ENCODE data around the gene NLRP9. TPM values are rescaled to one million over a fixed set of nuclear protein-coding genes. Genes with fewer than 3 reads are reported as not detected.

The NLRP9 gene
- total RNA-seq, 1 donor from 2014 or later: not detected

- Histone ChIP-seq H3K4me3 (no peak overlapping the region), H3K9me3 (no peaks in the 10 kb centered on the region), H3K36me3 (no peaks in the 10 kb centered on the region), H3K27me3 (no peaks in the 10 kb centered on the region), H3K27ac (no peak overlapping the region), H3K4me1 (no peaks in the 10 kb centered on the region)
- no peak for DNase-seq (ENCODE audit: extremely low spot score in 2 of 2)
- intact Hi-C loops (cut with DNase I): no loop called here
- no peak for TF ChIP-seq CTCF (IDR thresholded peaks at IDR 0.05)
- no peak for TF ChIP-seq POLR2AphosphoS5 (IDR thresholded peaks at IDR 0.05; ENCODE audit: insufficient read depth in 1 of 2, low read depth in 1 of 2)
- no peak for TF ChIP-seq POLR2A (IDR thresholded peaks at IDR 0.05)
Measured at GRCh38 chr19:55712804-55713631, 25.2 kb downstream of the NLRP9 start.

DNA sequence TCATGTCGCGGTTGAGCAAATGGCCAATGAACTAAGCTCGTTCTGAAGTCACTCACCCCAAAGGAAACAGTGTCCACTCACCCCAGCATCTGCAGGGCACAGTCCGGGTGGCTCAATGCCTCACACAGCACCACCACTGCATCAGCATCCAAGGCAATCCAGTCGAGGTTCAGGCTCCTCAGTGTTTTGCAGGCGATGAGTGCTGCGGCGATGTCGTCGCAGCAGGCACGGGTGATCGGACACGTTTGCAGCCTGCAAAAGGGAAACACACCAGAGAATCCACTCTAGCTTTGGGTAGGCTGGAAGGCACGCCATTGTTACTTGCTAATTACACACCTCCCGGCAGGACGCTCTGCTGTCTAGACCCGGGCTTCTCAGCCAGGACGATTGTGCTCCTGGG, 26.5 kb downstream of the NLRP9 start:
- Histone ChIP-seq H3K27me3 (no peaks in the 10 kb centered on the region), H3K9me3 (no peaks in the 10 kb centered on the region), H3K4me1 (no peaks in the 10 kb centered on the region), H3K27ac (no peak overlapping the region), H3K36me3 (no peaks in the 10 kb centered on the region), H3K4me3 (no peak overlapping the region)
- no peak for DNase-seq (ENCODE audit: extremely low spot score in 2 of 2)
- intact Hi-C loops (cut with DNase I): no loop called here
- no peak for TF ChIP-seq CTCF (IDR thresholded peaks at IDR 0.05)
- TF ChIP-seq POLR2AphosphoS5 (IDR thresholded peaks at IDR 0.05; ENCODE audit: insufficient read depth in 1 of 2, low read depth in 1 of 2): no peak
- TF ChIP-seq POLR2A (IDR thresholded peaks at IDR 0.05): no peak

GRCh38 chr19:55705972-55706371, 32.2 kb downstream of the NLRP9 start:
- H3K27ac ChIP-seq: no peak overlapping the region
- no peaks in the 10 kb centered on the region for H3K36me3 ChIP-seq
- H3K4me1 ChIP-seq: peaks cover 4% of the 10 kb centered on the region
- TF ChIP-seq POLR2AphosphoS5 (IDR thresholded peaks at IDR 0.05; ENCODE audit: insufficient read depth in 1 of 2, low read depth in 1 of 2) (no peak), POLR2A (IDR thresholded peaks at IDR 0.05) (no peak), CTCF (IDR thresholded peaks at IDR 0.05) (no peak)
- no peaks in the 10 kb centered on the region for H3K27me3 ChIP-seq
- intact Hi-C loops (cut with DNase I): no loop called here
- H3K9me3 ChIP-seq: no peaks in the 10 kb centered on the region
- no peak for DNase-seq (ENCODE audit: extremely low spot score in 2 of 2)
- no peak overlapping the region for H3K4me3 ChIP-seq

DNA sequence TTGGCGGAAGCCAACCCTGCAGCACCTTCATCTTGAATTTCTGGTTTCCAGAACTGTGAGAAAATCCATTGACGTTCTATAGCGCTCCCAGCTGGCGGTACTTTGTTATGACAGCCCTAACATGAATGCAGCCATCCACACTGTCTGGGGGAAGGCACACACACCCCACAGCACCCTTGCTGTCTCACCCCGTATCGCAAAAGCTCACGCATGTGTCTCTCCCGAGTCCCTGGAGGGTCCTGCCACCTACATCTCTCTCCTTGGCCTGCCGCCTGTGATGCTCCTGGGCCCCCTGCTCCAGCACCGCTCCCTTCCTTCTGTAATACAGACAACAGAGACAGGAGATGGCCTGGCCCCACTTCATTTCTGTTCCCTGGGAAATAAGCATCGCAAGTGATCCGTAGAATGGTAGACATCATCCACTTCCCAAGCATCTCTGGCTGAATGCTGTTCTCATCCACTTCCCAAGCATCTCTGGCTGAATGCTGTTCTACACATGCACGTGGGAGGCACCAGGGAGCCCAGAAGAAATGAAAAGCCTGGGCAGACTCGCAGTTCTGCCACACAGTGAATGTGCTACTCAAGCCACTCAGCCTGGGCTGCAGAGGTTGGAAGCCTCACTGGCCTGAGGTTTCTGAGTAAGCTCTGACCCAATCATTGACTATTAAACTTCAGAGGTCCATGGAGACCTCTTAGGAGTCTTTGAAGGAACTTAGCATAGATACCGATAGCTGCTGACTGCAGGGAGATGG, 33.5 kb downstream of the NLRP9 start:
- TF ChIP-seq CTCF (IDR thresholded peaks at IDR 0.05): no peak
- TF ChIP-seq POLR2AphosphoS5 (IDR thresholded peaks at IDR 0.05; ENCODE audit: insufficient read depth in 1 of 2, low read depth in 1 of 2): no peak
- no peak for TF ChIP-seq POLR2A (IDR thresholded peaks at IDR 0.05)
- Histone ChIP-seq H3K27me3 (no peaks in the 10 kb centered on the region), H3K4me3 (no peak overlapping the region), H3K27ac (no peak overlapping the region), H3K36me3 (no peaks in the 10 kb centered on the region), H3K9me3 (no peaks in the 10 kb centered on the region), H3K4me1 (peaks cover 4% of the 10 kb centered on the region)
- no peak for DNase-seq (ENCODE audit: extremely low spot score in 2 of 2)
- intact Hi-C loops (cut with DNase I): no loop called here

DNA sequence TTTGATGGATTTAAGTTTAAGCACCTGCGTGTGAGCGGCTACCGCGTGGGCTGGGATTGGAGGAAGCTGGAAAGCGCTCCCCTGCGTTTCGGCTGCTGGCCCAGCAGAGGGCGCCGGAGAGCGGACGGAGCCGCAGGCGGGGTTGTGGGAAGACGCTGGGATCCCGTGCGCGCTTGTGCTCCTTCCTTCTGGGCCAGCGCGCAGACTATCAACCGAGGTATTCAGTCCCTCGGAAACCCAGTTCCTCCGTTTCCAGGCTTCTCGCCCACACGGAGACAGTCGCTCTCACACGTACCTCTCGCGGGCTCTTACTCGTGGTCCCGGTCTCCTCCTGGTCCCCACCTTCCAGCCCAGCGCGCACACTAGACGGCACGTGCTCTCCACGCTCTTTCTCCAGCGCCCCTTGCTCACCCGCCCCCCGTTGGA, 34.4 kb downstream of the NLRP9 start:
- H3K27ac ChIP-seq: no peak overlapping the region
- peaks cover 4% of the 10 kb centered on the region for H3K4me1 ChIP-seq
- TF ChIP-seq CTCF (IDR thresholded peaks at IDR 0.05) (peak in 2 of 3 experiments; percentile 38 to 52), POLR2A (IDR thresholded peaks at IDR 0.05) (no peak)
- H3K4me3 ChIP-seq: no peak overlapping the region
- H3K9me3 ChIP-seq: no peaks in the 10 kb centered on the region
- intact Hi-C loops (cut with DNase I): no loop called here
- no peaks in the 10 kb centered on the region for H3K36me3 ChIP-seq
- no peak for DNase-seq (ENCODE audit: extremely low spot score in 2 of 2)
- no peaks in the 10 kb centered on the region for H3K27me3 ChIP-seq
